Adrenal gland (tissue), 12 donors: ENCODE results near the gene MAPK10. TPM values are rescaled to one million over a fixed set of nuclear protein-coding genes. Genes with fewer than 3 reads are reported as not detected.
"Not testable (repeated sequence)": the region's sequence is repeated elsewhere in the genome, so short reads cannot be mapped to it uniquely, and the experiment has no call there.

ENCODE experiments used
- DNase-seq, 7 donors: peaks; one replicate each; pipeline ENCODE4 v3.0.0-alpha.2; 2019 to 2020
- H3K27ac ChIP-seq, 5 donors: fragments of 200-600 bp; sonication (generic) in 4 of 5; 1 replicate in 3 of 5; 2 replicates in 2 of 5; pipeline versions ENCODE4 v1.5.1 to v1.8.0; 2016 to 2020; ENCODE audit warnings: mild to moderate bottlenecking in 1 of 5
- H3K27me3 ChIP-seq: fragments of 200-600 bp; 2 replicates; pipeline ENCODE4 v1.8.0; 2021
- H3K36me3 ChIP-seq, 2 donors: fragments of 200-600 bp; replicated peaks in 1 of 2; 1 replicate in 1 of 2; 2 replicates in 1 of 2; pipeline versions ENCODE4 v1.5.1 to v1.8.0; 2018 to 2022
- H3K4me1 ChIP-seq, 2 donors: fragments of 200-600 bp; replicated peaks in 1 of 2; 1 replicate in 1 of 2; 2 replicates in 1 of 2; pipeline versions ENCODE4 v1.5.1 to v1.8.0; 2018 to 2021
- H3K4me3 ChIP-seq, 4 donors: fragments of 200-600 bp; sonication (generic) in 3 of 4; one replicate each; pipeline ENCODE4 v1.5.1; 2016 to 2018
- H3K9me3 ChIP-seq, 3 donors: fragments of 200-600 bp; sonication (generic) in 1 of 3; replicated peaks in 1 of 3; 1 replicate in 2 of 3; 2 replicates in 1 of 3; pipeline versions ENCODE4 v1.5.1 to v1.8.0; 2016 to 2021
- CTCF ChIP-seq, 6 experiments: fragments of 450-650 bp in 4 of 6; fragments of 200-600 bp in 2 of 6; sonication (generic) in 1 of 6; IDR thresholded peaks; 1 replicate in 5 of 6; 2 replicates in 1 of 6; pipeline versions ENCODE4 v1.5.1 to v1.8.0; 2016 to 2021; ENCODE audit warnings: antibody characterized with exemption in 6 of 6, mild to moderate bottlenecking in 2 of 6, moderate library complexity in 1 of 6
- POLR2A ChIP-seq, 2 donors: fragments of 450-650 bp; IDR thresholded peaks; one replicate each; pipeline ENCODE4 v1.6.1; 2017; ENCODE audit warnings: antibody characterized with exemption in 2 of 2, mild to moderate bottlenecking in 2 of 2, moderate library complexity in 1 of 2
- WGBS, 4 donors: extraction: QIAGEN DNeasy Blood & Tissue Kit in 2 of 4; methylation state at CpG; one replicate each; pipeline versions ENCODE4 v1.1.5 to v1.1.7; 2013 to 2017; 5-methylcytosine and 5-hydroxymethylcytosine counted together
- intact Hi-C, 2 donors: fragments of 100-400 bp; cut with DNase I; formaldehyde crosslinking; loops; one replicate each; pipeline versions ENCODE4 v1.14.1 to v1.15.0; 2022 to 2023
- polyA plus RNA-seq, 3 donors: library from polyadenylated mRNA; stranded (reverse); fragments of 200-250 nt in 2 of 3; fragments of 350-450 nt in 1 of 3; fragmentation: Illumina TruSeq in 1 of 3; extraction: RNeasy Lipid Tissue Mini Kit (QIAGEN cat#74804) in 1 of 3; gene quantifications; one replicate each; pipeline ENCODE4 v1.2.3, GENCODE V29; 2013 to 2014
- total RNA-seq, 9 donors: library from RNA; depleted of rRNA in 4 of 9; stranded (reverse); fragments of >200 nt in 4 of 9; fragments of 120-200 nt in 1 of 9; fragmentation: NEBNext Ultra II Directional in 1 of 9; extraction: Animal tissue kit (Norgen Biotek cat#: 25700) in 1 of 9; gene quantifications; one replicate each; pipeline versions ENCODE4 v1.1.0 to v1.2.4, GENCODE V29; 2013 to 2023
- donor health status: healthy with polysubstance abuse.
- donor health status: Bipolar disorder and iron deficiency.
- donor health status: DM: yes; HTN: yes; CAD: no.
- donor health status: DM: no; HTN: no; CAD: no.
- donor health status: DM: no; HTN: no; CAD: no.
- donor health status: DM: yes; HTN: yes; CAD: no.

MAPK10 gene
- total and polyA plus RNA-seq, 12 donors = 11.6 to 160 (median 42.1) TPM

- 85 to 94% (median 92%) methylated on average over 3 of the region's 3 CpGs for WGBS, 4 donors
- Histone ChIP-seq H3K4me1 (peaks cover 0 to 19% of the 10 kb centered on the region in 2 donors), H3K9me3 (no peaks in the 10 kb centered on the region), H3K4me3 (no peak overlapping the region), H3K27me3 (no peaks in the 10 kb centered on the region), H3K27ac (no peak overlapping the region), H3K36me3 (no peaks in the 10 kb centered on the region)
- no peak for DNase-seq
- TF ChIP-seq CTCF (IDR thresholded peaks at IDR 0.05) (no peak), POLR2A (IDR thresholded peaks at IDR 0.05) (no peak)
- intact Hi-C loops = no loop called here
Measured at GRCh38 chr4:86031927-86032326, 327.9 kb downstream of the MAPK10 start.

- no peaks in the 10 kb centered on the region for H3K36me3 ChIP-seq
- WGBS, 4 donors = 84 to 96% (median 90%) methylated on average over 8 of the region's 8 CpGs
- TF ChIP-seq POLR2A (IDR thresholded peaks at IDR 0.05) (no peak), CTCF (IDR thresholded peaks at IDR 0.05) (no peak)
- H3K4me1 ChIP-seq = no peaks in the 10 kb centered on the region
- H3K27me3 ChIP-seq = no peaks in the 10 kb centered on the region
- no peak overlapping the region for H3K27ac ChIP-seq
- no peak overlapping the region for H3K4me3 ChIP-seq
- no peak for DNase-seq
- intact Hi-C loops = no loop called here
- no peaks in the 10 kb centered on the region for H3K9me3 ChIP-seq
Measured at GRCh38 chr4:86026720-86027119, 333.1 kb downstream of the MAPK10 start.

GRCh38 chr4:86021671-86022070 lies 338.2 kb downstream of the MAPK10 start:
- H3K4me3 ChIP-seq, H3K27me3 ChIP-seq, H3K27ac ChIP-seq, H3K9me3 ChIP-seq, intact Hi-C loops, H3K4me1 ChIP-seq, DNase-seq, H3K36me3 ChIP-seq: not testable (repeated sequence)
- WGBS, 4 donors = 92 to 99% (median 98%) methylated on average over 15 to 24 of the region's 24 CpGs; no CpG with 5 or more reads in 1 of the 4 donors

DNA sequence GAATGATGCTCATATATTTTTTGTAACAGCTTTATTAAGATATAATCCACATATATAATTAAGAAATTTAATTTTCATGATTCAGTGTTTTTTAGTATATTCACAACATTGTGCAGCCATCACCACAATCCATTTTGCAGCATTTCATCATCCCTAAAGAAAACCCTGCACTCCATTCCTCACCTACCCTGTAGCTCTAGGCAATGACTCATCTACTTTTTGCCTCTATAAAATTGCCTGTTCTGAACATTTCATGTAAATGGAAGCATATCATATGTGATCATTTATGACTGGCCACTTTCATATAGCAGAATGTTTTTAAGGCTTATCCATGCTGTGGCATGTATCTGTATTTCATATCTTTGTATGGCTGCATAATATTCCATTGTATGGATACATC lies 339.9 kb downstream of the MAPK10 start:
- TF ChIP-seq CTCF (IDR thresholded peaks at IDR 0.05) (no peak), POLR2A (IDR thresholded peaks at IDR 0.05) (no peak)

GRCh38 chr4:86019362-86019761 lies 340.5 kb downstream of the MAPK10 start:
- intact Hi-C loops = no loop called here
- TF ChIP-seq CTCF (IDR thresholded peaks at IDR 0.05) (no peak), POLR2A (IDR thresholded peaks at IDR 0.05) (no peak)
- Histone ChIP-seq H3K27me3 (no peaks in the 10 kb centered on the region), H3K4me1 (no peaks in the 10 kb centered on the region), H3K4me3 (no peak overlapping the region), H3K27ac (no peak overlapping the region), H3K9me3 (no peaks in the 10 kb centered on the region), H3K36me3 (no peaks in the 10 kb centered on the region)
- WGBS, 4 donors = 90 to 97% (median 95%) methylated on average over 1 of the region's 1 CpG
- no peak for DNase-seq

More for the DNA sequence above, 339.9 kb downstream of the MAPK10 start:
- Histone ChIP-seq H3K4me3 (no peak overlapping the region), H3K4me1 (no peaks in the 10 kb centered on the region), H3K27ac (no peak overlapping the region), H3K27me3 (no peaks in the 10 kb centered on the region), H3K9me3 (no peaks in the 10 kb centered on the region), H3K36me3 (no peaks in the 10 kb centered on the region)
- no peak for DNase-seq
- intact Hi-C loops = no loop called here
